HCT116 (cell line): ENCODE measurements around the gene EFCAB13. TPM values are rescaled to one million over a fixed set of nuclear protein-coding genes. Genes with fewer than 3 reads are reported as not detected.

Experiments used
- ATAC-seq: fragments of 200-7000 bp; cut with Tn5 transposase; 2 replicates; pipeline ENCODE4 v1.9.1; 2020; ENCODE audit warnings: mild to moderate bottlenecking, moderate library complexity
- BruUV-seq: library from RNA; stranded (reverse); fragments of 400-500 nt; replicated peaks from 2 replicates; lab custom pipeline; 2021; lab: Mats Ljungman, UMichigan
- CTCF ChIA-PET: fragments of 300-600 bp; sonication (Branson Sonifier 250); formaldehyde crosslinking; loops from one replicate; lab custom pipeline; 2021; ENCODE audit warnings: antibody characterized with exemption; lab: Charles Lee
- POLR2A ChIA-PET: fragments of 300-600, 350-600 bp; sonication (Branson Sonifier 250); formaldehyde crosslinking; loops from one replicate; lab custom pipeline; 2021; ENCODE audit warnings: antibody characterized with exemption; lab: Charles Lee
- RAD21 ChIA-PET, 2 experiments: fragments of 300-600 bp; sonication (Branson Sonifier 250); formaldehyde crosslinking; loops; one replicate each; lab custom pipeline; 2023; ENCODE audit warnings: low total read pairs in 2 of 2; ENCODE audit not compliant: uncharacterized antibody in 2 of 2, unreplicated experiment in 2 of 2, low non-redundant PET in 1 of 2; lab: Charles Lee
- DNase-seq: peaks from one replicate; pipeline ENCODE4 v3.0.0-alpha.2; 2010; ENCODE audit warnings: low read depth, low spot score
- H2AFZ ChIP-seq: fragments of 200-600 bp; shearing (Covaris generic), sonication (generic); 2 replicates; pipeline ENCODE4 v1.6.1; 2017; ENCODE audit warnings: low read depth, mixed run types, mixed read lengths, antibody characterized with exemption, low read length; ENCODE audit not compliant: poor library complexity, severe bottlenecking
- H3K27ac ChIP-seq: 2 replicates; pipeline ENCODE4 v1.5.1; 2012; ENCODE audit warnings: low read depth, low read length
- H3K27me3 ChIP-seq: fragments of 200-600 bp; sonication (generic); 2 replicates; pipeline ENCODE4 v1.6.1; 2016; ENCODE audit warnings: mixed run types, low read length, mixed read lengths; ENCODE audit not compliant: insufficient read depth
- H3K36me3 ChIP-seq, 2 experiments: fragments of 200-500 bp in 1 of 2; fragments of 200-600 bp in 1 of 2; sonication (Bioruptor generic) in 1 of 2; sonication (generic) in 1 of 2; 2 replicates each; pipeline versions ENCODE4 v1.5.1 to v1.6.1; 2014 to 2016; ENCODE audit warnings: low read length in 2 of 2, inconsistent platforms in 1 of 2, mixed read lengths in 1 of 2, mixed run types in 1 of 2; ENCODE audit not compliant: insufficient read depth in 2 of 2, control insufficient read depth in 1 of 2
- H3K4me1 ChIP-seq, 2 experiments: fragments of 200-600 bp in 1 of 2; sonication (generic) in 1 of 2; 2 replicates each; pipeline versions ENCODE4 v1.5.1 to v1.6.1; 2012 to 2017; ENCODE audit warnings: low read length in 2 of 2, inconsistent platforms in 1 of 2, mild to moderate bottlenecking in 1 of 2, mixed read lengths in 1 of 2, mixed run types in 1 of 2, moderate library complexity in 1 of 2; ENCODE audit not compliant: insufficient read depth in 2 of 2, control insufficient read depth in 1 of 2
- H3K4me2 ChIP-seq: fragments of 200-600 bp; sonication (generic); 2 replicates; pipeline ENCODE4 v1.6.1; 2017; ENCODE audit warnings: mixed run types, low read length, mixed read lengths
- H3K4me3 ChIP-seq, 2 experiments: fragments of 200-600 bp in 1 of 2; sonication (generic) in 1 of 2; replicated peaks in 1 of 2; 2 replicates each; pipeline ENCODE4 v1.5.1; 2011 to 2016; ENCODE audit warnings: low read length in 2 of 2, control low read depth in 1 of 2, low read depth in 1 of 2, mild to moderate bottlenecking in 1 of 2, mixed read lengths in 1 of 2, mixed run types in 1 of 2
- H3K79me2 ChIP-seq: fragments of 200-600 bp; sonication (generic); 2 replicates; pipeline ENCODE4 v1.6.1; 2017; ENCODE audit warnings: mild to moderate bottlenecking, mixed run types, low read length, moderate library complexity, mixed read lengths; ENCODE audit not compliant: insufficient read depth
- H3K9ac ChIP-seq: fragments of 200-600 bp; sonication (generic); 2 replicates; pipeline ENCODE4 v1.6.1; 2016; ENCODE audit warnings: low read length, mixed read lengths
- H3K9me2 ChIP-seq: fragments of 200-600 bp; sonication (generic), shearing (Covaris generic); 2 replicates; pipeline ENCODE4 v1.6.1; 2017; ENCODE audit warnings: mixed run types, mild to moderate bottlenecking, moderate library complexity; ENCODE audit not compliant: insufficient read depth
- H3K9me3 ChIP-seq, 2 experiments: fragments of 200-500 bp in 1 of 2; fragments of 200-600 bp in 1 of 2; sonication (Bioruptor generic) in 1 of 2; sonication (generic) in 1 of 2; 2 replicates each; pipeline ENCODE4 v1.6.1; 2014 to 2017; ENCODE audit warnings: low read length in 2 of 2, mixed read lengths in 2 of 2, inconsistent platforms in 1 of 2, low read depth in 1 of 2, mild to moderate bottlenecking in 1 of 2, mixed run types in 1 of 2, moderate library complexity in 1 of 2; ENCODE audit not compliant: control insufficient read depth in 1 of 2, insufficient read depth in 1 of 2
- H4K20me1 ChIP-seq: fragments of 200-600 bp; sonication (generic), shearing (Covaris generic); 2 replicates; pipeline ENCODE4 v1.6.1; 2017; ENCODE audit warnings: mixed run types, mild to moderate bottlenecking, moderate library complexity; ENCODE audit not compliant: insufficient read depth
- CBX3 ChIP-seq: IDR thresholded peaks from 2 replicates; pipeline ENCODE4 v1.6.1; 2012; ENCODE audit warnings: low read depth
- ELF1 ChIP-seq: IDR thresholded peaks from 2 replicates; pipeline ENCODE4 v1.6.1; 2012; ENCODE audit warnings: low read depth, borderline replicate concordance
- EZH2 ChIP-seq: fragments of 200-600 bp; sonication (generic); IDR thresholded peaks from 2 replicates; pipeline ENCODE4 v1.6.1; 2017; ENCODE audit warnings: antibody characterized with exemption, mixed run types
- FOSL1 ChIP-seq: IDR thresholded peaks from 2 replicates; pipeline ENCODE4 v1.6.1; 2012; ENCODE audit warnings: low read depth
- JUND ChIP-seq: IDR thresholded peaks from 2 replicates; pipeline ENCODE4 v1.6.1; 2012
- POLR2AphosphoS5 ChIP-seq: IDR thresholded peaks from 2 replicates; pipeline ENCODE4 v1.6.1; 2011; ENCODE audit warnings: mild to moderate bottlenecking, low read depth, low read length, moderate library complexity
- RAD21 ChIP-seq: IDR thresholded peaks from 2 replicates; pipeline ENCODE4 v1.6.1; 2012; ENCODE audit warnings: low read depth, mild to moderate bottlenecking
- REST ChIP-seq: IDR thresholded peaks from 2 replicates; pipeline ENCODE4 v1.6.1; 2012; ENCODE audit warnings: low read depth
- SIN3A ChIP-seq: IDR thresholded peaks from 2 replicates; pipeline ENCODE4 v1.6.1; 2012; ENCODE audit warnings: low read depth
- SP1 ChIP-seq: IDR thresholded peaks from 2 replicates; pipeline ENCODE4 v1.6.1; 2012; ENCODE audit warnings: low read depth
- YY1 ChIP-seq: IDR thresholded peaks from 2 replicates; pipeline ENCODE4 v1.6.1; 2011; ENCODE audit warnings: low read length, low read depth, moderate library complexity, mild to moderate bottlenecking; ENCODE audit not compliant: insufficient replicate concordance; ENCODE audit errors: extremely low read depth
- intact Hi-C: fragments of 100-400 bp; cut with micrococcal nuclease; formaldehyde crosslinking; loops from 2 replicates; pipeline ENCODE4 v1.10.0; 2022
- total RNA-seq: library from RNA; stranded (reverse); gene quantifications from one replicate; pipeline ENCODE4 v1.2.1, GENCODE V29; 2021; ENCODE audit not compliant: unreplicated experiment

The EFCAB13 gene
- total RNA-seq, 1 experiment from 2014 or later: not detected

DNA sequence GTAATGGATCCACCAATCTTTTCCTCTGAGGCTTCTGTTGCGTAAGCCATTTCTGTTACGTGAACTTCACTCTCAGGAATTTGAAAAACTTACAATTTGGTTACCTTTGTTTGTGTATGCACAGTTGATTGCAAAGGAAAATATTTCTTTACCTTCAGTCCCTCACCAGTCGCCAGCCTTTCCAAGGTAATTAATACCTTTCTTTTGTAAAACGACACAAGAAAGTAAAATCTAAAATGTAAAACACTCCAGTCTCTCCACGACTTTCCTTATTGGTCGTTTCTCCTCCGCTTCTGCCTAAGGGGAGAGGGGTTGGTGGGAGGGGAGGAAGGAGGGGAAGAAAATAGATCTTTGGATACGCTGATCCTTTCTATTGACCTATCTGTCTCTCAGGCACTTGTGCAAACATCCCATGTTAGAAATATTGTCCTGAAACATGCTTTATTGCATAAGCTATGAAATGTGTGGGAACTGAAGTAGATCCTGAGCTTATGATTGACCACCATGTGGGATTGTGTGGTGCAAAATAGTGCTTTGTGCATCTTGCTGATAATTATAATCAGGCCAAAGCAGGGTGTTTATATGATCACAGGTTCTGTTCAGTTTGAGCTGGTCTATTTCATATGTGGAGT, 32.4 kb upstream of the EFCAB13 start:
- H3K9me3 ChIP-seq: no peaks in the 10 kb centered on the region
- peaks cover 5 to 11% of the 10 kb centered on the region in 2 experiments; a peak in 3 of 4 replicates for H3K4me1 ChIP-seq
- no peak overlapping the region for H3K4me3 ChIP-seq
- no peak overlapping the region for H3K27ac ChIP-seq
- H4K20me1 ChIP-seq: no peaks in the 10 kb centered on the region
- ChIA-PET POLR2A (no interaction called here), RAD21 (no interaction called here), CTCF (no interaction called here)
- TF ChIP-seq SP1 (no peak), EZH2 (no peak), CBX3 (no peak), ELF1 (no peak), FOSL1 (no peak), REST (no peak), JUND (no peak)
- DNase-seq (no peak), ATAC-seq (no peak)
- BruUV-seq: no TSS peak
- no peak overlapping the region for H2AFZ ChIP-seq
- H3K9ac ChIP-seq: no peak overlapping the region
- H3K79me2 ChIP-seq: no peaks in the 10 kb centered on the region
- H3K27me3 ChIP-seq: no peaks in the 10 kb centered on the region
- H3K9me2 ChIP-seq: no peaks in the 10 kb centered on the region
- H3K4me2 ChIP-seq: no peak overlapping the region
- intact Hi-C loops: no loop called here
- no peaks in the 10 kb centered on the region for H3K36me3 ChIP-seq

DNA sequence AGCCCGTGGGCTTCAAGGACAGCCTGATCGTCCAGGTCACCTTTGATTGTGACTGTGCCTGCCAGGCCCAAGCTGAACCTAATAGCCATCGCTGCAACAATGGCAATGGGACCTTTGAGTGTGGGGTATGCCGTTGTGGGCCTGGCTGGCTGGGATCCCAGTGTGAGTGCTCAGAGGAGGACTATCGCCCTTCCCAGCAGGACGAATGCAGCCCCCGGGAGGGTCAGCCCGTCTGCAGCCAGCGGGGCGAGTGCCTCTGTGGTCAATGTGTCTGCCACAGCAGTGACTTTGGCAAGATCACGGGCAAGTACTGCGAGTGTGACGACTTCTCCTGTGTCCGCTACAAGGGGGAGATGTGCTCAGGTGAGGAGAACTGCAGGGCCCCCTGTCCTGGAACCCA, 31.5 kb upstream of the EFCAB13 start:
- intact Hi-C loops: no loop called here
- CTCF ChIA-PET: no interaction called here
- Histone ChIP-seq H3K4me1 (peaks cover 5 to 11% of the 10 kb centered on the region in 2 experiments; a peak in 3 of 4 replicates), H3K4me3 (no peak overlapping the region), H2AFZ (no peak overlapping the region), H3K4me2 (no peak overlapping the region), H3K9me2 (no peaks in the 10 kb centered on the region), H3K9me3 (no peaks in the 10 kb centered on the region), H3K36me3 (no peaks in the 10 kb centered on the region), H3K27me3 (no peaks in the 10 kb centered on the region), H4K20me1 (no peaks in the 10 kb centered on the region), H3K79me2 (no peaks in the 10 kb centered on the region), H3K27ac (no peak overlapping the region), H3K9ac (no peak overlapping the region)
- no peak for DNase-seq
- no peak for ATAC-seq
- RAD21 ChIA-PET: no interaction called here
- POLR2A ChIA-PET: no interaction called here
- BruUV-seq: no TSS peak
- no peak for TF ChIP-seq RAD21
- no peak for TF ChIP-seq POLR2AphosphoS5
- TF ChIP-seq JUND: no peak
- no peak for TF ChIP-seq SIN3A
- TF ChIP-seq EZH2: no peak
- TF ChIP-seq YY1: no peak
